H9 (cell line): ENCODE results near the gene SEPTIN12. TPM values are rescaled to one million over a fixed set of nuclear protein-coding genes. Genes with fewer than 3 reads are reported as not detected.

Experiments used
- DNase-seq: peaks from one replicate; pipeline ENCODE4 v3.0.0-alpha.2; 2017
- H2AFZ ChIP-seq: one replicate; pipeline ENCODE4 v1.6.1; 2013; ENCODE audit warnings: mild to moderate bottlenecking, low read length, control low read depth, moderate library complexity
- H2AK5ac ChIP-seq: 2 replicates; pipeline ENCODE4 v1.6.1; 2013; ENCODE audit warnings: low read length, control low read depth, mixed read lengths; ENCODE audit not compliant: insufficient read length
- H2BK120ac ChIP-seq: one replicate; pipeline ENCODE4 v1.6.1; 2013; ENCODE audit warnings: low read depth, mild to moderate bottlenecking, low read length, control low read depth, inconsistent platforms; ENCODE audit not compliant: poor library complexity, severe bottlenecking
- H2BK12ac ChIP-seq: 2 replicates; pipeline ENCODE4 v1.6.1; 2013; ENCODE audit warnings: low read length, control low read depth, mixed read lengths, low read depth; ENCODE audit not compliant: insufficient read length
- H2BK15ac ChIP-seq: 2 replicates; pipeline ENCODE4 v1.6.1; 2013; ENCODE audit warnings: low read depth, low read length, control low read depth
- H2BK20ac ChIP-seq: one replicate; pipeline ENCODE4 v1.6.1; 2013; ENCODE audit warnings: low read depth, mild to moderate bottlenecking, low read length, control low read depth, inconsistent platforms; ENCODE audit not compliant: poor library complexity, severe bottlenecking
- H2BK5ac ChIP-seq: 2 replicates; pipeline ENCODE4 v1.6.1; 2013; ENCODE audit warnings: low read length, control low read depth, mixed read lengths; ENCODE audit not compliant: insufficient read length
- H3K14ac ChIP-seq: 2 replicates; pipeline ENCODE4 v1.6.1; 2013; ENCODE audit warnings: low read length, control low read depth; ENCODE audit not compliant: insufficient read depth
- H3K18ac ChIP-seq: 2 replicates; pipeline ENCODE4 v1.6.1; 2013; ENCODE audit warnings: low read depth, mild to moderate bottlenecking, mixed read lengths, low read length, control low read depth; ENCODE audit not compliant: insufficient read length
- H3K23ac ChIP-seq: 2 replicates; pipeline ENCODE4 v1.6.1; 2013; ENCODE audit warnings: low read length, control low read depth, mixed read lengths, low read depth; ENCODE audit not compliant: insufficient read length
- H3K23me2 ChIP-seq: 2 replicates; pipeline ENCODE4 v1.6.1; 2013; ENCODE audit warnings: low read depth, mild to moderate bottlenecking, mixed read lengths, low read length, control low read depth; ENCODE audit not compliant: insufficient read length, poor library complexity, severe bottlenecking
- H3K27ac ChIP-seq: 2 replicates; pipeline ENCODE4 v1.5.1; 2013; ENCODE audit warnings: low read length, control low read depth, mixed read lengths, low read depth; ENCODE audit not compliant: insufficient read length
- H3K27me3 ChIP-seq: 2 replicates; pipeline ENCODE4 v1.6.1; 2013; ENCODE audit warnings: low read length, control low read depth, inconsistent platforms; ENCODE audit not compliant: insufficient read depth
- H3K4ac ChIP-seq: 2 replicates; pipeline ENCODE4 v1.6.1; 2013; ENCODE audit warnings: low read depth, mild to moderate bottlenecking, control low read depth, inconsistent platforms, low read length, moderate library complexity
- H3K4me1 ChIP-seq: 2 replicates; pipeline ENCODE4 v1.6.1; 2013; ENCODE audit warnings: low read length, control low read depth, inconsistent platforms; ENCODE audit not compliant: insufficient read depth
- H3K4me2 ChIP-seq: 2 replicates; pipeline ENCODE4 v1.6.1; 2013; ENCODE audit warnings: low read length, control low read depth, mixed read lengths; ENCODE audit not compliant: insufficient read length, insufficient read depth
- H3K56ac ChIP-seq: 2 replicates; pipeline ENCODE4 v1.6.1; 2013; ENCODE audit warnings: low read depth, mild to moderate bottlenecking, mixed read lengths, low read length, control low read depth; ENCODE audit not compliant: insufficient read length
- H3K79me1 ChIP-seq: 2 replicates; pipeline ENCODE4 v1.6.1; 2013; ENCODE audit warnings: low read depth, mild to moderate bottlenecking, moderate library complexity, low read length, control low read depth, inconsistent platforms; ENCODE audit not compliant: insufficient read depth, poor library complexity, severe bottlenecking
- H3K79me2 ChIP-seq: 2 replicates; pipeline ENCODE4 v1.6.1; 2013; ENCODE audit warnings: low read length, control low read depth, inconsistent platforms; ENCODE audit not compliant: insufficient read depth
- H3K9ac ChIP-seq: 2 replicates; pipeline ENCODE4 v1.6.1; 2013; ENCODE audit warnings: low read length, control low read depth, mixed read lengths; ENCODE audit not compliant: insufficient read length; ENCODE audit errors: extremely low read depth
- H3K9me3 ChIP-seq: one replicate; pipeline ENCODE4 v1.6.1; 2013; ENCODE audit warnings: low read depth, low read length, inconsistent platforms; ENCODE audit not compliant: control insufficient read depth
- H3T11ph ChIP-seq: one replicate; pipeline ENCODE4 v1.6.1; 2013; ENCODE audit warnings: mild to moderate bottlenecking, low read length, control low read depth, inconsistent platforms
- H4K20me1 ChIP-seq: one replicate; pipeline ENCODE4 v1.6.1; 2013; ENCODE audit not compliant: control insufficient read depth, insufficient read length, insufficient read depth
- H4K5ac ChIP-seq: 2 replicates; pipeline ENCODE4 v1.6.1; 2013; ENCODE audit warnings: low read depth, mild to moderate bottlenecking, mixed read lengths, low read length, control low read depth; ENCODE audit not compliant: insufficient read length
- H4K8ac ChIP-seq: replicated peaks from 2 replicates; pipeline ENCODE4 v1.6.1; 2013; ENCODE audit warnings: low read length, control low read depth, mixed read lengths, low read depth; ENCODE audit not compliant: insufficient read length
- H4K91ac ChIP-seq: 2 replicates; pipeline ENCODE4 v1.6.1; 2013; ENCODE audit warnings: low read depth, mild to moderate bottlenecking, moderate library complexity, mixed read lengths, low read length, control low read depth; ENCODE audit not compliant: insufficient read length
- H3K27ac Mint-ChIP-seq, 3 experiments: 2 replicates in 2 of 3; 3 replicates in 1 of 3; pipeline ENCODE4 v1.8.0; 2020 to 2021; ENCODE audit warnings: mixed read lengths in 3 of 3, mild to moderate bottlenecking in 1 of 3, moderate library complexity in 1 of 3
- H3K27me3 Mint-ChIP-seq: 2 replicates; pipeline ENCODE4 v1.8.0; 2021; ENCODE audit warnings: low read depth, mild to moderate bottlenecking, moderate library complexity, mixed read lengths
- H3K36me3 Mint-ChIP-seq, 3 experiments: 2 replicates in 2 of 3; 3 replicates in 1 of 3; pipeline ENCODE4 v1.8.0; 2020 to 2021; ENCODE audit warnings: low read depth in 3 of 3, mixed read lengths in 3 of 3; ENCODE audit not compliant: insufficient read depth in 1 of 3
- H3K4me1 Mint-ChIP-seq, 2 experiments: 2 replicates each; pipeline ENCODE4 v1.8.0; 2020; ENCODE audit warnings: mixed read lengths in 2 of 2
- H3K4me3 Mint-ChIP-seq, 2 experiments: 2 replicates in 1 of 2; 3 replicates in 1 of 2; pipeline ENCODE4 v1.8.0; 2020 to 2021; ENCODE audit warnings: mild to moderate bottlenecking in 2 of 2, mixed read lengths in 2 of 2, moderate library complexity in 1 of 2
- H3K9me3 Mint-ChIP-seq, 2 experiments: 2 replicates in 1 of 2; 3 replicates in 1 of 2; pipeline ENCODE4 v1.8.0; 2020; ENCODE audit warnings: mild to moderate bottlenecking in 2 of 2, mixed read lengths in 2 of 2, moderate library complexity in 1 of 2
- WGBS: extraction: QIAGEN DNeasy Blood & Tissue Kit; methylation state at CpG from one replicate; pipeline ENCODE4 v1.1.7; 2013; ENCODE audit warnings: missing lambda C conversion rate, low lambda C conversion rate, mixed read lengths; ENCODE audit not compliant: insufficient read length; ENCODE audit errors: extremely low coverage; 5-methylcytosine and 5-hydroxymethylcytosine counted together
- total RNA-seq: library from RNA; stranded (reverse); gene quantifications from 2 replicates; pipeline ENCODE4 v1.2.1, GENCODE V29; 2021
- TF ChIP-seq, protein P1 (sequence below): fragments of 200-600 bp; sonication (generic); conservative IDR thresholded peaks from 3 replicates; pipeline ENCODE4 v1.8.0; 2021; ENCODE audit warnings: antibody characterized with exemption, mild to moderate bottlenecking

Gene SEPTIN12
- total RNA-seq, 1 experiment from 2014 or later = 0.48 TPM

DNA sequence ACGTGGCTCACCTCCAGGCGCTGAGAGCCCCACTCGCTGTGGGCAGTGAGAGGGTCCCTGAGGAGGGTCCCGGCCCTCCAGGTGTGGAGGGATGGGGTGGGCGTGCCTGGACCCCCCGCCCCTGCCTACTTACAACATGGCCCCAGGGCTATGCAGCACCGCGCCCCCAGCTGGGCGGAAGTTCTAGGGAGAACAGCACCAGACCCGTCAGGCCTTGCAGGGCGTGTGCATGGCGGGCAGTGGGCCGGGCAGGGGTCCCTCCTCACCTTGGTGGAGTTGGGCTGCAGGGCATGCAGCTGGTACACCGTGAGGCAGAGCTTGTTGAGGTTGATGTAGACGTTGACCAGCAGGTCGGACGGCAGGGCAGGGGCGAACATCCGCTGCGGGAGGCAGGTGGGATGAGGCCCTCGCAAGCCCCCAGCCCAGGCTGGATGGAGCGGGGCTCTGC is 9.7 kb upstream of the SEPTIN12 start:
- Histone ChIP-seq H2BK15ac (no peak overlapping the region), H3K9ac (no peak overlapping the region), H2BK12ac (no peak overlapping the region), H3K79me2 (no peaks in the 10 kb centered on the region), H3K27me3 (no peaks in the 10 kb centered on the region), H2AK5ac (no peak overlapping the region), H3K14ac (no peak overlapping the region), H3K27ac (no peak overlapping the region), H2BK20ac (no peak overlapping the region), H3K4me1 (no peaks in the 10 kb centered on the region), H3K4ac (no peak overlapping the region), H2AFZ (no peak overlapping the region), H4K5ac (no peak overlapping the region), H4K20me1 (no peaks in the 10 kb centered on the region), H2BK120ac (no peak overlapping the region), H3T11ph (no peak overlapping the region), H3K18ac (no peak overlapping the region), H3K4me2 (no peak overlapping the region), H3K56ac (no peak overlapping the region), H4K91ac (no peak overlapping the region), H4K8ac (no peak overlapping the region), H2BK5ac (no peak overlapping the region), H3K79me1 (no peaks in the 10 kb centered on the region), H3K9me3 (no peaks in the 10 kb centered on the region), H3K23ac (no peak overlapping the region), H3K23me2 (peaks cover 4% of the 10 kb centered on the region)
- TF ChIP-seq, protein P1, sequence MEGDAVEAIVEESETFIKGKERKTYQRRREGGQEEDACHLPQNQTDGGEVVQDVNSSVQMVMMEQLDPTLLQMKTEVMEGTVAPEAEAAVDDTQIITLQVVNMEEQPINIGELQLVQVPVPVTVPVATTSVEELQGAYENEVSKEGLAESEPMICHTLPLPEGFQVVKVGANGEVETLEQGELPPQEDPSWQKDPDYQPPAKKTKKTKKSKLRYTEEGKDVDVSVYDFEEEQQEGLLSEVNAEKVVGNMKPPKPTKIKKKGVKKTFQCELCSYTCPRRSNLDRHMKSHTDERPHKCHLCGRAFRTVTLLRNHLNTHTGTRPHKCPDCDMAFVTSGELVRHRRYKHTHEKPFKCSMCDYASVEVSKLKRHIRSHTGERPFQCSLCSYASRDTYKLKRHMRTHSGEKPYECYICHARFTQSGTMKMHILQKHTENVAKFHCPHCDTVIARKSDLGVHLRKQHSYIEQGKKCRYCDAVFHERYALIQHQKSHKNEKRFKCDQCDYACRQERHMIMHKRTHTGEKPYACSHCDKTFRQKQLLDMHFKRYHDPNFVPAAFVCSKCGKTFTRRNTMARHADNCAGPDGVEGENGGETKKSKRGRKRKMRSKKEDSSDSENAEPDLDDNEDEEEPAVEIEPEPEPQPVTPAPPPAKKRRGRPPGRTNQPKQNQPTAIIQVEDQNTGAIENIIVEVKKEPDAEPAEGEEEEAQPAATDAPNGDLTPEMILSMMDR = no peak
- Mint-ChIP-seq H3K4me1 (peaks cover 6 to 13% of the 10 kb centered on the region in 2 experiments; a peak in 3 of 4 replicates), H3K36me3 (peaks cover 3 to 24% (median 12%) of the 10 kb centered on the region in 3 experiments), H3K27me3 (no peaks in the 10 kb centered on the region; the same call in none of the 2 replicates), H3K9me3 (no peaks in the 10 kb centered on the region), H3K27ac (no peak overlapping the region), H3K4me3 (no peak overlapping the region)
- no CpG with 5 or more reads among the region's 22 CpGs for WGBS
- DNase-seq = no peak
